Activated CD8-positive, alpha-beta memory T cell treated with anti-CD3 and anti-CD28 coated beads, Interleukin-2, amount 50 U/mL, for 4 hours (primary cell): Measurements from ENCODE around the gene OSBPL5.

Experiments used
- DNase-seq: peaks from one replicate; pipeline ENCODE4 v3.0.0-alpha.2; 2020

The OSBPL5 gene

DNA sequence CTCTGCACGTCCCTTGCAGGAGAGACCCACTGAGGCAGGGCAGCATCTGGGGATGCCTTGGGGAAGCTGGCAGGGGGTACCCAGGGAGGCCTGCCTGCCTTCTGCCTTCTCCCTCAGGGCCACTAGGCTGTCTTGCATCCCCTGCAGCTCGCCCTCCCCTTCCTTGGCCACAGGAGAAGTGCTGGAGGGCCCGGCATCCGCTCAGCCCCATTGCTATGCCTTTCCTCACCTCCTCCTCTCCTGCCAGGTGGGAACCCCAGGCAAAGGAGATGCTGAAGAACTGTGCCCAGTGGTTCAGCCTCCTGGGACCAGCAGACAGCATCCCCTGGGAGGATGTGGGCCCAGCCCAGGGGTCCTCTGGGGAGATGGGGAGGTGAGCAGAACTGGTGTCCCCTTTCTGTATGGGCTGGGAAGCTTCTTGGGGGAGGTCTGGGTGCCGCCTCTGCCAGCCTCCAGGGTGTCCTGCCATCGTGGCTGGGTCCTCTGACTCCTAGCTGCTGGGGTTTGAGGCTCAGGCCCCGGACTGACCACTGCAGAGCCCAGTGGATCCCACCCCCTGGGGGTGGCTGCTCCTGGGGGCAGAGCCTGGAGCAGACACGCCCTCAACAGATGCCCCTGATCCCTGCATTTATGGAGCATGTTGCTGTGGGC, 32.9 kb upstream of the OSBPL5 start:
- no peak for DNase-seq

GRCh38 chr11:3197044-3197695, 32.1 kb upstream of the OSBPL5 start:
- no peak for DNase-seq

DNA sequence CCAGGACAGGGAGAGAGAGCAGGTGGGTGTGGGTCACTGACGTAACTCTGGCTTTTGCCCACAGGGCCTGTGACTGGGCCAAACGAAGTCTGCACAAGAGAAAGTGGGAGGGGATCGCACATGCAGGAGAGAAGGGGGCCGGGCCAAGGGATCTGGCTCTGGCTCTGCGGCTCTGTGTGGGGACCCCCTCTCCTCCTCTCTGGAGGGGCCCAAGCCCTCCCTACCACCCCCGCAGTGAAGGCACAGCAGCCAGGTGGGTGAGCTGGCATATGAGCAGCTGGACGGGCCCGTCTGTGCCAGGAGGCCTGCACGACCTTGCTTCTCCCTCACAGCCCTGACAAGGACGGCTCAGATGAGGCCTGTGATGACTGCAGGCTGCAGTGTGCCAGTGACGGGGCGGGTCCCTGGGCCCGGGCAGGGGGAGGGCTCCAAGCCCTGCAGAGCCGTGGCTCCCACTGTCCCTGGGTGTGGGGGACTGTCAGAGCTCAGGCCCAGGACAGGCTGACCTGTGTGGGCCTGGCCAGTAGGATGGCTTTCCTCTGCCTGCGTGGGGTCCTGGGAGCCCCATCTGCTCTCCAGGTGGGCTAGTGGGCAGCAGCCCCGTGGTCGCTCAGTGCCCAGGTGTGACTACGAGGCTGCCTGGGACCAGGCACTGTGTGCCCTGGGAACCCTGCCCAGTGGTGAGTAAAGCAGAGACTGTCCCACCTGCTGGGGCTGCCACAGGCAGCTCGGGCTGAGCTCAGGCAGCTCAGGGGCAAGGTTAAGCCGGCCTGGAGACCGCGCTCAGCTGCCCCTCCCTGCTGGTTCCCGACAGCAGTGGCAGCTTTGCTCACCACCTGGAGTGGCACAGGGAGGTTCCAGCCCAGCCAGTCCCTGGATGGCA, 31.3 kb upstream of the OSBPL5 start:
- no peak for DNase-seq

DNA sequence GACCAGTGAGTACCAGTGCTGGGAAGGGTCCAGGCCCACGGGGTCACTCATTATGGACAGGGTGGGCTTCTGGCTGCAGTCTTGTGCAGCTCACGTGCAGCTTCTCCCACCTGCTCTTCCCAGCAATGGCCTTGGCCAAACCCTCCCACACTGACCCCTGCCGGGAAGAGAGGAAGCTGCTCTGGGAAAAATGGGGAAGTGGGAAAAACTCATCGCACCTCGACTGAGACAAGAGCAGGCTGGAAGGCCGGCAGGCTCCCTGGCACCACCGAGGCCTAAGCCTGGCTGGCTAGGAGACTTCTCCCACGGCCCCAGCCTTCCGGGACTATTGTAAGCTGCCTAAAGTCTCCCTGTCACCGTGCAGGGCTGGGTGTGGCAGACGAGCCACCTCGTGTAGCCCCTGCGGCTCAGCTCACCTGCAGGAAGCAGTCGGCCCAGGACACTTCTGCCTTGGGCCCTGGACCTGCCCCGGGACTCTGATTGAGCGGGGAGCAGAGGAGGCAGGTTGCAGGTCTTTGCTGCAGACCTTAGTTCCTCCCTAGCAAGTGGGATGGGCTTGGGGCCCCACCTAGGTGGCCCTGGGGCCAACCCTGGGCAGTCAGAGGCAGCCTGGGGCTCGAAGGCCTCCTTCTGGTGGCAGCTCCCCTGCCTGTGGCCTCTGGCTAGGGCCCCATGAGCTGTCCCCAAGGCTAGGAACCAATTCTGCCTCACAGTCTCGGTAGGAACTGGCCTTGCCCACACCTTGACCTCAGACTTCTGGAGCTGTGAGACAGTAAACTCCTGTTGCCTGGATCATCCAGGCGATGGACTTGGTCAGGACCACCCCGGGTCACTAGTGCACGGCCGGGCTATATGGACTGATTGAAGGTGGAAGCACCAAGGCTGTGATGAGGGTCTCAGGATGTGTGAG, 30.4 kb upstream of the OSBPL5 start:
- DNase-seq, result no peak

DNA sequence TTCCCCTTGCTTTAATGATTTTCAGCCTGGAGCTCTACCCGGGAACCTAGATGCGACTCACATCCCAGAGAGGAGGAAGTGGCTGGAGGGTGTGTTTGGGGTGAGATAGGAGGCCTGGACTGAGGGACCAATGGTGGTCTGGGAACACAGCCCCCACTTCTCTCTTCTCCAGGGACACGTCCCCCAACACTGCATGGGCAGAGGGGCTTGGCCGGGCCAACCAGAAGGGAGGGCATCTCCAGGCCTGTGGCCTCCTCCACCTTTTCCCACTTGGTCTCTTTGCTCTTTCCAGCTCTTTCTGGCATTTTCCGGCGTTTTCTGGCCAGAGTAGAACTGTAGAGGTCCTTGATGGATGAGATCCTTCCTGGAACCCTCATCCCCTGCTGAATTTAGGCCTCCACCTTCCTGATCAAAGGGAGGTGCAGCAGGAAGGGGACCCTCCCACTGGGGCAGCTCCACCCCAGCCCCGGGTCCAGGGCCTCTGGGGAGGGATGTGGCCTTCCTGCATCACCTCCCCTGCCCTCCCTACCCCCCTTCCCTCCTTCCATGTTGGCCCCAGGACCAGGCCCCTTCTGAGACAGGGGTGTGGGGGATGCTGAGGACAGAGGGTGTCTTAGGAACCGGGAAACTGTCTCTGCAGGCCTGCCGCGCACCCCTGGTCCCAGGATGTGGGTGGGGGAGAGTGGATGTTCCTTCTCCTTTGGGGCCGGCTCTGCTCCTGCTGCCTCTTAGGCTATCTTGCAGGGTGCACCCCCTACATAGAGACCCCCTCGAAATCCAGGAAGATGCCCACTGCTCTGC, 29.1 kb upstream of the OSBPL5 start:
- no peak for DNase-seq

DNA sequence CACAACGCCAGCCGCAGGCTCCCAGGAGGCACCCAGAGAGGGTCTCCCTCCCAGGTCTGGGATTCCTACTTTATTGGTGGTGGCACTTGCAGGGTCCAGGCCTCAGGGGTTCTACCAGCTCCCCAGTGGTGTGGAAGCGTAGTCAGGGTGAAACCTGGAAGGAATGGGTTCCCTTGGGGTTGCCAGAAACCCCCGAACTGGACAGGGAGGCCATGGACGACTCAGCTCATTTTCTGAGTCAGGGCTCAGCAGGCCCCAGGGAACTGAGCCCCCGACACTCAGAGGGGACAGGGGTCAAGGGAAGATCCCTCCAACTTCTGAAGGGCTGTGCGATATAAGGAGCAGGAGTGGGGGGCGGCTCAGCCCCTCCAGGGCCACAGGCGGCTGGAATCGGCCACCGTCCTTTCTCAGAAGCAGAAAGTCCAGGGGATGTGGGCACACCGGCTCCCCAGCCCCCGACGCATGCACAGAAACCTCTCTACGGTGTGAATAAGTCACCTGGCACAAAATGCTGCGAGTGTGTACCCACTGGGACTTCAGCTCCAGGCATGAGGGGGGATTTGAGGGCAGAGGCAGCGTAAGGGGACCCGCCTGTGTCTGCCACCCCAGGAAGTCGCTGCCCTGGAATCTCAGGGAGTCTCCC, 28.4 kb upstream of the OSBPL5 start:
- no peak for DNase-seq

- no peak for DNase-seq
Observed at GRCh38 chr11:3192511-3193372, 27.6 kb upstream of the OSBPL5 start.

DNA sequence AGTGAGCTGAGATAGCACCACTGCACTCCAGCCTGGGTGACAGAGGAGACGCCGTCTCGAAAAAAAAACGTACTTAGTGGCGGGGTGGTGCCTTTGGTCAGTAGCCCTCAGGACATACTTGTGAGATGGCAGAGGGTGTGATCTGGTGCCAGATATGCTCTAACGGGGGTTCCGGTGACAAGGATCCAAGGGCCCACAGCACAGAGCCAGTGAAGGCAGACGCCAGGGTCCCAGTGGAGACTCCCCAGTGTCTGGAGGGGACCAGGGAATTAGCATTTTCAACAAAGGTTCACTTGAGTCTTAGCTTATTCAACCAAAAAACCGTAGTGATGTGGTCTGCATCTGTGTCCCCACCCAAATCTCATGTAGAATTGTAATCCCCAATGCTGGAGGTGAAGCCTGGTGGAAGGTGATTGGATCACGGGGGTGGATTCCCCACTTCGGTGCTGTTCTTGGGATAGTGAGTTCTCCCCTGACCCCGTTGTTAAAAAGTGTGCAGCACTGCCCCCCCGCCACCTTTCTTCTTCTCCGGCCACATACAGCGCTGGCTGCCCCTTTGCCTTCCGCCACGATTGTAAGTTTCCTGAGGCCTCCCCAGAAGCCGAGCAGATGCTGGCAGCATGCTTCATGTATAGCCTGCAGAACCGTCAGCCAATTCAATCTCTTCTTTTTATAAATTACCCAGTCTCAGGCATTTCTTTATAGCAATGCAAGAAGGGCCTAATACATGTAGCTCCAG, 26.6 kb upstream of the OSBPL5 start:
- no peak for DNase-seq

DNA sequence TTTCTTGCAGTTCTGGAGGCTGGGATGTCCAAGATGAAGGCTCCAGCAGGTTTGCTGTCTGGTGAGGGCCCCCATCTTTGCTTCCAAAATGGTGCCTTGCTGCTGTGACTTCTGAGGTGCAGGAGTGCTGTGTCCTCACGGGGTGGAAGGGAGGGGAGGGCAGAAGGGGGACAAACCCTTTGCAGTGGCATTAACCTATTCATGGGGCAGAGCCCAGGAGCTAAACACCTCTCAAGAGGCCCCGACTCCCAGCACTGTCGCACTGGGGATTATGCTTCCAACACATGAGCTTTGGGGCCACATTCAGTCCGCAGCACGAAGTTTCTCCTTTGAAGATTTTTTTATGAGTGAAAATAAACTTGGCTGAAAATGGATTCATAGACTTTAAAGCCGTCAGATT, 25.5 kb upstream of the OSBPL5 start:
- DNase-seq, result no peak

- no peak for DNase-seq
Observed at GRCh38 chr11:3189886-3190583, 24.9 kb upstream of the OSBPL5 start.

DNA sequence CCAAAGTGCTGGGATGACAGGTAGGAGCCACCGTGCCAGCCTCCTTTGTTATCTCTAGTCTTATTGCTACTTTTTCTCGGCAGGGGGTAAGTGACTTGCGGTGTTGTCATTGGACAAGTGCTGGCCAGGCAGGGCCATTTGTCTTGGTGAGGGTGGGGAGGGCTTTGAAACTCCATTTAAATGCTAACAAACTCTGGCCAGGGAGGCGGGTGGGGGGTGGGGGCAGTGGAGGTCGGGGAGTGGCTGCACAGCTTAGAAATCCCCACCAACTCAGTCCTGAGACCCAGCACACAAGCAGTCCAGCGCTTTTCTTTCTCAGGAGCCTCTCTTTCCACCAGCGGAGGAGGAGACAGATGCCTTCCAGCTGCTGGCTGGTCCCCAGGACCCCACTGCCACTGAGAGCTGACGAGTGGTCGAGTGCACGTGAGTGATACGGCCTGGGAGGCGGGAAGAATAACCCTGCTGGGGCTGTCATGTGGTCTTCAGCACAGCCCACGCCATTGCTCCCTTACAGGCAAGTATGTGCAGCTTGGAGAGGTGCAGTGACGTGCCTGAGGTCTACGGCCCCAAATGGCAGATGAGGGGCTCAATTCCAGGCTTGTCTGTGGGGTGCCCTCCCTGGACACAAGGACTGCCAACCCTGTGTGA, 24.2 kb upstream of the OSBPL5 start:
- no peak for DNase-seq

DNA sequence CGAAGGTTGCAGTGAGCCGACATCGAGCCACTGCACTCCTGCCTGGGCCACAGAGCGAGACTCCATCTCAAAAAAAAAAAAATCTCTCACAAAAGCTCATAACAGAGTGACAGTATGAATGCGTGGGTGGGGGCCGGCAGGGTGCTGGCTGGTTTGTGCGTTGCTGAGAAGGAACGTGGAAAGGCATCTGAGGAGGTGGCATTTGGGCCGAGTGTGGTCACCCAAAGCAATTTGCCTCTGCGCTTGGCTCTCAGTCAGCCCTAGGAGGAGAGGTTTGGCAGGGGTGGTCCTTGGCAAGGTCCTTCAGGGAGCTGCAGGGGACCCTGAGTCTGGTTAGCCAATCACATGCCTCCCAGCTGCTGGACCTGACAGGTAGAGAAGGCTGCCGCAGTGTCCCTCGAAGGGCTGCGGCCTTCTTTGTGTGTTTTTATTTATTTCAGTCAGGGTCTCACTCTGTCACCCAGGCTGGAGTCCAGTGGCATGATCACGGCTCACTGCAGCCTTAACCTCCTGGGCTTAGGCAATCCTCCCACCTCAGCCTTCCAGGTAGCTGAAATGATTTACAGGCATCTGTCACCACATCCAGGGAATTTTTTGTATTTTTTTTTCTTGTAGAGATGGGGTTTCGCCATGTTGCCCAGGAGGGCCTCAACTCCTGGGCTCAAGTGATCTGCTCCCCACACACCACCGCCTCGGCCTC, 23.5 kb upstream of the OSBPL5 start:
- no peak for DNase-seq

GRCh38 chr11:3186166-3186953, 21.2 kb upstream of the OSBPL5 start:
- no peak for DNase-seq

DNA sequence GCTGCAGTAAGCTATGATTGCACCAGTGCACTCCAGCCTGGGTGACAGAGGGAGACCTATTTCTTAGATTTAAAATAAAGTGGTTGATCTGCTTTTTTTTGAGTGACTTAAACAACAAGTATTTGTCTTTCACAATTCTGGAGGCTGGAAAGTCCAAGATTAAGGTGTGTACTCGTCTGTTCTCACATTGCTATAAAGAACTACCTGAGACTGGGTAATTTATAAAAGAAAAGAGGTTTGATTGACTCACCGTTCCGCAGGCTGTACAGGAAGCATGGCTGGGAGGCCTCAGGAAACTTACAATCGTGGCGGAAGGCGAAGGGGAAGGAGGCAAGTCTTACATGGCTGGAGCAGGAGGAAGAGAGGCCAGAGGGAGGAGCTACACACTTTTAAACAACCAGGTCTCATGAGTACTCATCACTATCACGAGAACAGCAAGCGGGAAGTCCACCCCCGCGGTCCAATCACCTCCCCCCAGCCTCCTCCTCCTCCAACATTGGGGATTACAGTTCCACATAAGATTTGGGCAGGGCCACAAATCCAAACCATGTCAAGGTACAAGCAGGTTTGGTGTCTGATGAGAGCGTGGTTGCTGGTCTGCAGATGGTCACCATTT, 19.7 kb upstream of the OSBPL5 start:
- no peak for DNase-seq

GRCh38 chr11:3183523-3183922, 18.4 kb upstream of the OSBPL5 start:
- no peak for DNase-seq

DNA sequence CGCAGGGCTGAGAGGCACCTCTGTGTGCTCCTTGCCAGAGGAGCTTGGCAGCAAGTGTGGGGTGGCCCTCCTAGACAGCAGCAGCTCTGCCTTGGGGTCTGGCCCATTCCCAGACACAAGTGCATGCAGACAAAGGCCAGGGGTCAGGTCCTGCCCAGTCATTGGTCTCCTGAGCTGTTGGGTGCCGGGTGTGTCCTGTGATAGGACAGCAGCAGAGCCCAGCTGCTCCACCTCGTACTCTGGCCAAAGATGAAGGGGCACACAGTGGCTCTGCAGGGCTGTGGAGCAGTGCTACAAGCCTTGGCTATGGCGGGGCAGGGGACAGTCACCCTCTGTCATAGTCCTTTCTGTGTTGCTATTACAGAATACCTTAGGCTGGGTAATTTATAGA, 17.3 kb upstream of the OSBPL5 start:
- no peak for DNase-seq
